Measurements from ENCODE around the gene MRPL38. TPM values are rescaled to one million over a fixed set of nuclear protein-coding genes. Genes with fewer than 3 reads are reported as not detected.
A peak's percentile ranks its signal among the peaks of the same experiment; 100 is the strongest.

MRPL38 gene
- total RNA-seq, 1 experiment from 2014 or later: 146 TPM

DNA sequence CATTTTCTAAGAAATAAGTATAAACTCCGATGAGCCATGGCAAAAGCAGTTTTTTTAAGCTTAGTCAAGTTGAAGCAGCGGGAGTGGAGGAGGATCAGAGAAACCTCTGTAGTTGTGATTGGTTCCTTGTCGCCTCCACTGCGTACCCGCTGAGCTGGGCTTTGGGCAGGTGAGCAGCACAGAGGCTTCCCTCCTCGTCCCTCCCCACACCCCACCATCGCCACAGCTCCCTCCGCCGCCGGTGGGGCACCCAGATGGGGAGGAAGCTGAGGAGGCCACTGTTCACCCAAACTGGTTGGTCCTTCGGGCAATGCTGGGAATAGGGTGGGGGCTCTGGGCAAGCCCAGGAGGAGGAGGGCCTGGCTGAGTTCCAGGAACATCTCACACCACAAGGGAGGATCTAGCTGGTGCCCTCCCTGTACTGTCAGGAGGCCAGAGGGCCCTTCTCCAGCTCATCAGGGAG lies 5.2 kb upstream of the MRPL38 start:
- Mint-ChIP-seq H3K27ac (no peak overlapping the region), H3K9me3 (no peaks in the 10 kb centered on the region), H3K4me1 (peaks cover 5% of the 10 kb centered on the region; the same call in 1 of the 2 replicates), H3K36me3 (0 out of 2 replicates have a peak, but pooled peaks cover 2% of the 10 kb centered on the region), H3K27me3 (ENCODE audit: low read depth) (no peaks in the 10 kb centered on the region), H3K4me3 (no peak overlapping the region)
- TF ChIP-seq, protein P1, sequence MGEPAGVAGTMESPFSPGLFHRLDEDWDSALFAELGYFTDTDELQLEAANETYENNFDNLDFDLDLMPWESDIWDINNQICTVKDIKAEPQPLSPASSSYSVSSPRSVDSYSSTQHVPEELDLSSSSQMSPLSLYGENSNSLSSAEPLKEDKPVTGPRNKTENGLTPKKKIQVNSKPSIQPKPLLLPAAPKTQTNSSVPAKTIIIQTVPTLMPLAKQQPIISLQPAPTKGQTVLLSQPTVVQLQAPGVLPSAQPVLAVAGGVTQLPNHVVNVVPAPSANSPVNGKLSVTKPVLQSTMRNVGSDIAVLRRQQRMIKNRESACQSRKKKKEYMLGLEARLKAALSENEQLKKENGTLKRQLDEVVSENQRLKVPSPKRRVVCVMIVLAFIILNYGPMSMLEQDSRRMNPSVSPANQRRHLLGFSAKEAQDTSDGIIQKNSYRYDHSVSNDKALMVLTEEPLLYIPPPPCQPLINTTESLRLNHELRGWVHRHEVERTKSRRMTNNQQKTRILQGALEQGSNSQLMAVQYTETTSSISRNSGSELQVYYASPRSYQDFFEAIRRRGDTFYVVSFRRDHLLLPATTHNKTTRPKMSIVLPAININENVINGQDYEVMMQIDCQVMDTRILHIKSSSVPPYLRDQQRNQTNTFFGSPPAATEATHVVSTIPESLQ (CRISPR knock-in tag; IDR thresholded peaks at IDR 0.05): no peak
- no peak for TF ChIP-seq CREM (CRISPR knock-in tag; IDR thresholded peaks at IDR 0.05)
- no peak for TF ChIP-seq IRF1 (CRISPR knock-in tag; IDR thresholded peaks at IDR 0.05)
- TF ChIP-seq FOXK1 (CRISPR knock-in tag; IDR thresholded peaks at IDR 0.05): no peak
- no peak for TF ChIP-seq MXD4 (CRISPR knock-in tag; IDR thresholded peaks at IDR 0.05; ENCODE audit: borderline replicate concordance)
- TF ChIP-seq, protein P2, sequence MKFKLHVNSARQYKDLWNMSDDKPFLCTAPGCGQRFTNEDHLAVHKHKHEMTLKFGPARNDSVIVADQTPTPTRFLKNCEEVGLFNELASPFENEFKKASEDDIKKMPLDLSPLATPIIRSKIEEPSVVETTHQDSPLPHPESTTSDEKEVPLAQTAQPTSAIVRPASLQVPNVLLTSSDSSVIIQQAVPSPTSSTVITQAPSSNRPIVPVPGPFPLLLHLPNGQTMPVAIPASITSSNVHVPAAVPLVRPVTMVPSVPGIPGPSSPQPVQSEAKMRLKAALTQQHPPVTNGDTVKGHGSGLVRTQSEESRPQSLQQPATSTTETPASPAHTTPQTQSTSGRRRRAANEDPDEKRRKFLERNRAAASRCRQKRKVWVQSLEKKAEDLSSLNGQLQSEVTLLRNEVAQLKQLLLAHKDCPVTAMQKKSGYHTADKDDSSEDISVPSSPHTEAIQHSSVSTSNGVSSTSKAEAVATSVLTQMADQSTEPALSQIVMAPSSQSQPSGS (CRISPR knock-in tag; IDR thresholded peaks at IDR 0.05; ENCODE audit: borderline replicate concordance, low read depth): no peak
- no peak for TF ChIP-seq NFATC4 (CRISPR knock-in tag; IDR thresholded peaks at IDR 0.05)
- ATAC-seq (no peak), DNase-seq (ENCODE audit: low spot score) (no peak)
- POLR2A ChIA-PET: no interaction called here
- CTCF ChIA-PET: interaction anchor here (0.6 to 2.8 kb wide), 10 partner anchors 14 to 738 kb away, joined by 3 to 22 read pairs (median 3); partner anchors contain the start of genes CDK3, TRIM65 and WBP2

DNA sequence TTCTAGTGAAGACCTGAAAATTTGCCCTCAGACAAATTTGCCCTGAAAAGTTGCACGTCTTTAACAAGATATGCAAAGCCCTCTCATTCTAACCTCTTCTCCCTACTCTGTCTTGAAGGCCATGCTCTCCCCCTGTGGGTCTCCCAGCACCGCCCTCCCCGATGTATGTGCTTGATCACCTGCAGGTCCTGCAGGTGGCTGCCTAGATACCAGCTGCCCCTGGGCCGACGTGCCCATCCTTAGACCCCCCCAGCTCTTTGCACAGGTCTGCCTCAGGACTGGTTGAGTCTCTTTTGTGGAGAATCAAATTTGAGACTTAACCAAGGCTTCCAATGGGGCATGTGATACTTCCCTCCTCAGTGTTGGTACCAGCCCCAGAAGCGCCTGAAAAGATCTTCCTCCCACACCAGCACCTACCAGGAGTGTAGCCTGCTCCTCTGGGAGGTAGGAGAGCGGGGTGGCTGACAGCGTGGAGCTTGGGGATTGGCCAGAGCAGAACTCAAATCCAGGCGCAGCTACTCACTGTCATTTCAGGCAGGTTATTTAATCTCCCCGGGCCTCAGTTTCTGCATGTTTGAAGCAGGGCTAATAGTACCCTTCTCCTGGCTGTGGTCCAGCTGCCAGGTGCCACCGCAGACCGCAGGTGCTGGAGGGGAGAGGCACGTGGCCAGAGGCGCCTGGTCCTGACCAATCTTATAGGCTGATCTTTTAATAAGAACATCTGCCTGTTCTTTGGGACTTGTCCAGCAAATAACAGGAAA lies 4.5 kb upstream of the MRPL38 start:
- POLR2A ChIA-PET: no interaction called here
- ATAC-seq: no peak
- no peaks in the 10 kb centered on the region for H3K36me3 Mint-ChIP-seq

More for the DNA sequence above, 4.5 kb upstream of the MRPL38 start:
- Mint-ChIP-seq H3K4me1 (peaks cover 5% of the 10 kb centered on the region; the same call in 1 of the 2 replicates), H3K27me3 (ENCODE audit: low read depth) (no peaks in the 10 kb centered on the region), H3K9me3 (no peaks in the 10 kb centered on the region), H3K27ac (peak overlapping the region; percentile 74; the same call in 1 of the 2 replicates), H3K4me3 (no peak overlapping the region)
- DNase-seq (ENCODE audit: low spot score): no peak
- CTCF ChIA-PET: interaction anchor here (1.0 to 5.8 kb wide), 9 partner anchors 13 to 371 kb away, joined by 3 to 70 read pairs (median 6); partner anchors contain the start of genes CDK3 and TRIM65
- no peak for TF ChIP-seq PREB (CRISPR knock-in tag; IDR thresholded peaks at IDR 0.05; ENCODE audit: borderline replicate concordance)
- TF ChIP-seq ZNF281 (CRISPR knock-in tag; IDR thresholded peaks at IDR 0.05): no peak
- no peak for TF ChIP-seq HMGA2 (CRISPR knock-in tag; IDR thresholded peaks at IDR 0.05)
- no peak for TF ChIP-seq CREM (CRISPR knock-in tag; IDR thresholded peaks at IDR 0.05)
- TF ChIP-seq, protein P2 (CRISPR knock-in tag; IDR thresholded peaks at IDR 0.05; ENCODE audit: borderline replicate concordance, low read depth): no peak
- TF ChIP-seq, protein P3, sequence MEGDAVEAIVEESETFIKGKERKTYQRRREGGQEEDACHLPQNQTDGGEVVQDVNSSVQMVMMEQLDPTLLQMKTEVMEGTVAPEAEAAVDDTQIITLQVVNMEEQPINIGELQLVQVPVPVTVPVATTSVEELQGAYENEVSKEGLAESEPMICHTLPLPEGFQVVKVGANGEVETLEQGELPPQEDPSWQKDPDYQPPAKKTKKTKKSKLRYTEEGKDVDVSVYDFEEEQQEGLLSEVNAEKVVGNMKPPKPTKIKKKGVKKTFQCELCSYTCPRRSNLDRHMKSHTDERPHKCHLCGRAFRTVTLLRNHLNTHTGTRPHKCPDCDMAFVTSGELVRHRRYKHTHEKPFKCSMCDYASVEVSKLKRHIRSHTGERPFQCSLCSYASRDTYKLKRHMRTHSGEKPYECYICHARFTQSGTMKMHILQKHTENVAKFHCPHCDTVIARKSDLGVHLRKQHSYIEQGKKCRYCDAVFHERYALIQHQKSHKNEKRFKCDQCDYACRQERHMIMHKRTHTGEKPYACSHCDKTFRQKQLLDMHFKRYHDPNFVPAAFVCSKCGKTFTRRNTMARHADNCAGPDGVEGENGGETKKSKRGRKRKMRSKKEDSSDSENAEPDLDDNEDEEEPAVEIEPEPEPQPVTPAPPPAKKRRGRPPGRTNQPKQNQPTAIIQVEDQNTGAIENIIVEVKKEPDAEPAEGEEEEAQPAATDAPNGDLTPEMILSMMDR (IDR thresholded peaks at IDR 0.05): no peak
- TF ChIP-seq ETV6 (CRISPR knock-in tag; IDR thresholded peaks at IDR 0.05): no peak
